HG02642 (cell line): ENCODE data around the gene EDRF1.

Experiments used
- ATAC-seq: cut with Tn5 transposase; IDR thresholded peaks from one replicate; pipeline ENCODE4 v1.9.1; 2021; ENCODE audit warnings: mild to moderate bottlenecking; ENCODE audit not compliant: unreplicated experiment, poor library complexity

Gene EDRF1

DNA sequence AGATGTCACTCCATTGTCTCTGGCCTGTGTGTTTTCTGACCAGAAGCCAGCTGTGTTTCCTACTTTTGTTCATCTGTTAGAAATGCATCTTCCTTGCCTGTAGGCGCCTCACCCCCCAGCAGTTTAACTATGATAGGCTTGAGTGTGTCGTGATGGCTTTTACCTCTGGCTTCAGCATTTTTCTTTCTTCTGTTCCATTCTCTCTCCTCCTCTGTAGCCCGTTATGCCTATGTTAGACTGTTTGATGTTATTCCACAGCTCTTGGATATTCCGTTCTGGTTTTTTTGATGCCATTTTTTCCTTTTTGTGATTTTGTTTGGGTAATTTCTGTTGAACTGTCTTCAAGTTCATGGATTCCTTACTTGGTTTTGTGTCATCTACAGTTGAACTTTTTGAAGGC, 38.2 kb downstream of the EDRF1 start:
- ATAC-seq = no peak

DNA sequence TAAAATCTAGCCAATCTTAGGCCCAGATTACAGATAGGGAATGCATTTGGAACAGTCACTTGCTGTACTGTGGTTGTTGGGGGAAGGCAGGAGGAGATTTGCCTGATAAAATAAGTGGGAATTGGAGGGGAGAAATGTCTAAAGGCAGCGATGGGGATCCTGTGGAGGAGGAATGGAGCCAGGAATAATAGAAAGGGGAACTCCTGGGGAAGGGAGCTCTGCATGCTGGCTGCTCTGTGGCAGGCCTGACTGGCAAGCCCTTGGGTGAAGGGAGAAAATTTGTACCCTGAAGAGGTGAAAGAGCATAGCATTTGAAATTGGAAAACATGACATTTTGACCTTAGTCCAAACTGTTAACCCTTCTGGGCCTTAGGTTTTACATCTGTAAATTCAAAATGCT, 42.5 kb downstream of the EDRF1 start:
- no peak for ATAC-seq

GRCh38 chr10:125762692-125763648, 43.5 kb downstream of the EDRF1 start:
- no peak for ATAC-seq

- ATAC-seq = no peak
These were observed 46.3 kb downstream of the EDRF1 start for GRCh38 chr10:125765835-125766234.

DNA sequence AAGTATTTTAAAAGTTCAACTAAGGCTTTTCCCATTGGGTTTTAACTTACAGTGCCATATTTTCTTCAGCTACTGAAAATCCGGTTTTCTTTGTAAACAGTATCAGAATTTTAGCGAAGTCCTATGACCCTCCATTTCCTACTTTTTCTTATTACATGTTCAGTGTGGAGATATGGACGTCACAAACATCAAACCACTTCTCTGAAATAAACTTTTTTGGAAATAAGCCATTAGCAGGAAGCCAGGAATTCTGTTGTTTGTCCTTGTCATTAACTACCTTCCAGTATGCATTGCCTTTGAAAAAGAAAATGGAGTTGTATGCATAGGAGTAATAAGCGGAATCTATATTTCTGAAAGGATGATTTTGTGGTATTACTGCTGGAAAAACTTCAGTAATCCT, 47.0 kb downstream of the EDRF1 start:
- ATAC-seq = no peak

DNA sequence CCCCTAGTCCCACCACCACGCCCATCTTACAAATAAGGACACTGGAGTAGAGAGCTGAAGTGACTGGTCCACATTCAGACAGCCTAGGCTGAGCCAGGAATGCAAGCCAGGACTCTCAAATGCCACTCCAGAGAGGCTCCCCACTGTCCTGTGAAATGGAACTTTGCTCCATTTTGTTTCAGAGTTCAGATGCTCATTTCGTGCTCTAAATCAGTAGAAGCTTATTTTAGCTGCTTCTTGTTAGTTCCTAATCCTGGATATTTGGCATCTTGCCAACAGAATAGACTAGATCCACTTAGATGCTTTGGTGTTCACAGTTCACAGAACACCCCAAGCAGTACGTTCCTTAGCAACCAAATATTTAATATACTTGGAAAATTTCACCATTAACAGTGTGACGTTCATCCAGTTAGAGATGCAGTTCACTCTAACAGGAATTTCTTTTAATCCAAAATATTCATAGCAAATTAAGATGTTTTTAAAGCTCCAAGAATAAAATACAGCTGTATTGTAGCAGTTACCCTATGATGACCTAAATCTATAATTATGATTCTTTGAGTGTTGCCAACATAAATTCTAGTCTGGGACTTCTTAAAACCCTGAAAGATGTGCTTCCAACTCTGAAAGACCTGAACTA, 48.8 kb downstream of the EDRF1 start:
- ATAC-seq = no peak

DNA sequence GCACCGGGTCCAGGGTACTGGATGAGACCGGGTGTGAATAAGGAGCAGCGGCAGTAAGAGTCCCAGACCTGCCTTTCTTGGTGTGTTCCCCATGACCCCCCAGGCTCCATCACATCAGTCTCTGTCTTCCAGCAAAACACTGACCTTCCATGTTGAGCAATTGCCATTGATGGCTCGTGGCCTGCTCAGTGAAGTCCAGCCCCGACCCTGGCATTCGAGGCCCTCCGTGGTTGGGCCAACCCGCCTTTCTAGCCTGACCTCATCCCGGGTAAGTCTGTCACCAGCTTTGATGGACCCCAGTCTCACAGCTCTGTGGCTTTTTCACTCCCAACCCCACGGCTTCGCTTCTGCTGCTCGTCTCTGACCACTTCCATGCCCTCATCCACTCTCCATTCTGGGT, 49.7 kb downstream of the EDRF1 start:
- no peak for ATAC-seq

GRCh38 chr10:125770844-125771243, 51.3 kb downstream of the EDRF1 start:
- no peak for ATAC-seq

- ATAC-seq = no peak
These were observed 52.8 kb downstream of the EDRF1 start for GRCh38 chr10:125772112-125772863.

- no peak for ATAC-seq
These were observed 53.3 kb downstream of the EDRF1 start for GRCh38 chr10:125772864-125773180.

- ATAC-seq = no peak
These were observed 54.4 kb downstream of the EDRF1 start for GRCh38 chr10:125773687-125774543.

GRCh38 chr10:125774581-125775191, 55.2 kb downstream of the EDRF1 start:
- no peak for ATAC-seq

GRCh38 chr10:125775491-125776106, 56.1 kb downstream of the EDRF1 start, which contains the start of gene MMP21:
MMP21 (minus strand) TSS chr10:125775821; CDS start chr10:125775821, 0 bp downstream.
- no peak for ATAC-seq

- ATAC-seq = no peak
These were observed 58.3 kb downstream of the EDRF1 start for GRCh38 chr10:125777806-125778205.

DNA sequence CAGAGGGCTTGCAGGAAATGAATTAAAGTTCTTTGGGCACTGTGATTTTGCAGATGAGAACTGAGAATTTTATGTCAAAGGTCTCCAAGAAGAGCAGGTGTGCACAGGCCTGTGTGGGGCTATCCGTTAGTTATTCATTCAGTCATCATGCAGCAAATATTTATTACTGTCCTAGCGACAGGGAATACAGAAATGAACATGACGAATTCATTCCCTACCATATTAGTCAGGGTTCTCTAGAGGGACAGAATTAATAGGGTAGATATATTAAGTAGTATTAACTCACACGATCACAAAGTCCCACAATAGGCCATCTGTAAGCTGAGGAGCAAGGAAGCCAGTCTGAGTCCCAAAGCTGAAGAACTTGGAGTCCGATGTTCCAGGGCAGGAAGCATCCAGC, 59.0 kb downstream of the EDRF1 start:
- no peak for ATAC-seq

DNA sequence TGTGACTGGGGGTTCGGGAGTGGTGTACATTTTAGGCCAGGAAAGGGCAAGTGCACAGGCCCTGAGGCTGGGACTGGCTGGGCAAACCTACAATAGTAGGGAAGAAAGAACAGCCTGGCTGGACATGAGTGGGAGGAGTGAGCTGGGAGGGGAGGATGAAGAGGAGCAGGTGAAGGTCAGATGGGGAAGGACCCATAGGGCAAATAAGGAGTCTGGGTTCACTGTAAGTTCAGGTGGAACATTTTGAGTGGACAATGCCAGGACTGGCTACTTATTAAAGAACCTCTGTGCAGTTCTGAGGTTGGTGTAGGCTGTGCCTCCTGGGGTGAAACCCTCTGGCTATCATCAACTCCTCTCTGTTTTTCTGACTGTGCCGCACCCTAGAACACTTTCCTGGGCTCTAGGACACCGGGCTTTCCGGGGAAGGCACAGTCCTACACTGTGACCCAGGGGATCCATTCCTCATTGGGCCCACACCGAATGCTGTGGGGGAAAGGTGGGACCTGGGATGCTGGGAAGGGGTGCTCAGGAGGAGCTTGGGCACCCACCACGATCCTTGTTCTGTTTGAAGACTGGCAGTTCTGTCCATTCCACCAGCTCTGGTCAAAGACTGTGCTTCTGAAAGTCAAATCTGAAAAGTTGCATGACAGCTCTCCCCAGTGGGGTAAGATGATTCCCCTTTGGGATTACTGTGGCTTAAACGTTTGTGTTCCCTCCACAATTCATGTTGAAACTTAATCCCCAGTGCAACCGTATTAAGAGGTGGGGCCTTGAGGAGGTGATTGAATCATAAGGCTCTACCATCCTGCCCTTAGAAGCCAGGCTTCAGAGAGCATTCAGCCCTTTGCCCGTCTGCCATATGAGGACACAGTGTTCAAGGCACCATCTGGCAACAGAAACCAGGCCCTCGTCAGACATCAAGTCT, 60.2 kb downstream of the EDRF1 start:
- ATAC-seq = no peak

DNA sequence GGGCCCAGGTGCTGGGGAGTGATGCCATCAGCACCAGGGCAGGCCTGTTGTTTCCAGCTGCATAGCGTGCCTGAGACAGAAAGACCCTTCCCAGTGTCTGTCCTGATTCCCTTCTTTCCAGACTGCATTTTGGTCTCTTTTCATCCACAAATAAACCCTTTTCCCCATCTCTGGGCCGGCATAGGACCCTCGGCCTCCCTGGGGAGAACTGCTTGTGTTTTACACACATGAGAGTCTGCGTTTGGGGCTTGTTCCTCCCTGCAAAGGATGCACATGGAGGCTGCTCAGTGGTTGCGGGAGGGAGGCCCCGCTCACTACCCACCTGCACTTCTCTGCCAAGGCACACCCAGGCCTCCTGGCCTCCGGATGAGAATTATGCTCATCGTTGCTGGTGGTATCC, 61.9 kb downstream of the EDRF1 start:
- no peak for ATAC-seq

DNA sequence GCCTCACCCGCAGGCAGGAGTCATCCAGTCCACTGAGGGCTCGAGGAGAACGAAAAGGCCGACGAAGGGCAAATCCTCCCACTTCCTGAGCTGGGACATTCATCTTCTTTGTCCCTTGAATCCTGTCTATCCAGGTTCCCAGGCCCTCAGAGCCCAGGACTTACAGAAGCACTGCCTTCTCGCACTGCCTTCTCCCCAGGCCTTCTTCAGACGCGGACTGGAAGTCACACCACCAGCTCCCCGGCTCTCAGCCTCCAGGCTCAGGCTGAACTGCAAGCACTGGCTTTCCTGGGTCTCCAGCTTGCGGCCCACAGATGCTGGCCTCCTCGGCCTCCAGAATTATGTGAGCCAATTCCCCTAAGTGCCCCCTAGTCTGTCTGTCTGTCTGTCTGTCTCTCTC, 62.5 kb downstream of the EDRF1 start:
- no peak for ATAC-seq
